Measurements from ENCODE around the gene BLM.

GRCh38 chr15:90684281-90684680 lies 32.9 kb upstream of the BLM start:
- TF ChIP-seq NFRKB (IDR thresholded peaks at IDR 0.05) (no peak), FOXM1 (IDR thresholded peaks at IDR 0.05; ENCODE audit: borderline replicate concordance) (no peak), SP1 (IDR thresholded peaks at IDR 0.05) (no peak), BHLHE40 (IDR thresholded peaks at IDR 0.05; ENCODE audit: borderline replicate concordance) (no peak), FOXA1 (IDR thresholded peaks at IDR 0.05) (no peak), SUZ12 (IDR thresholded peaks at IDR 0.05) (no peak), LEF1 (IDR thresholded peaks at IDR 0.05; ENCODE audit: borderline replicate concordance) (no peak), TARDBP (IDR thresholded peaks at IDR 0.05) (no peak), ZNF384 (IDR thresholded peaks at IDR 0.05) (no peak), HDGF (IDR thresholded peaks at IDR 0.05; ENCODE audit: borderline replicate concordance) (no peak)
